ENCODE results near the gene MORC2.

GRCh38 chr22:30885591-30885990, 83.0 kb downstream of the MORC2 start:
- TF ChIP-seq, protein P1, sequence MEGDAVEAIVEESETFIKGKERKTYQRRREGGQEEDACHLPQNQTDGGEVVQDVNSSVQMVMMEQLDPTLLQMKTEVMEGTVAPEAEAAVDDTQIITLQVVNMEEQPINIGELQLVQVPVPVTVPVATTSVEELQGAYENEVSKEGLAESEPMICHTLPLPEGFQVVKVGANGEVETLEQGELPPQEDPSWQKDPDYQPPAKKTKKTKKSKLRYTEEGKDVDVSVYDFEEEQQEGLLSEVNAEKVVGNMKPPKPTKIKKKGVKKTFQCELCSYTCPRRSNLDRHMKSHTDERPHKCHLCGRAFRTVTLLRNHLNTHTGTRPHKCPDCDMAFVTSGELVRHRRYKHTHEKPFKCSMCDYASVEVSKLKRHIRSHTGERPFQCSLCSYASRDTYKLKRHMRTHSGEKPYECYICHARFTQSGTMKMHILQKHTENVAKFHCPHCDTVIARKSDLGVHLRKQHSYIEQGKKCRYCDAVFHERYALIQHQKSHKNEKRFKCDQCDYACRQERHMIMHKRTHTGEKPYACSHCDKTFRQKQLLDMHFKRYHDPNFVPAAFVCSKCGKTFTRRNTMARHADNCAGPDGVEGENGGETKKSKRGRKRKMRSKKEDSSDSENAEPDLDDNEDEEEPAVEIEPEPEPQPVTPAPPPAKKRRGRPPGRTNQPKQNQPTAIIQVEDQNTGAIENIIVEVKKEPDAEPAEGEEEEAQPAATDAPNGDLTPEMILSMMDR (IDR thresholded peaks at IDR 0.05) = no peak
- TF ChIP-seq POLR2A (IDR thresholded peaks at IDR 0.05) = no peak

Data from esophagus squamous epithelium (tissue), 4 donors.